Adrenal gland (tissue), 12 donors: ENCODE data around the gene APH1B. TPM values are rescaled to one million over a fixed set of nuclear protein-coding genes. Genes with fewer than 3 reads are reported as not detected.

Experiments
- DNase-seq, 7 donors: peaks; one replicate each; pipeline ENCODE4 v3.0.0-alpha.2; 2019 to 2020
- H3K27ac ChIP-seq, 5 donors: fragments of 200-600 bp; sonication (generic) in 4 of 5; 1 replicate in 3 of 5; 2 replicates in 2 of 5; pipeline versions ENCODE4 v1.5.1 to v1.8.0; 2016 to 2020; ENCODE audit warnings: mild to moderate bottlenecking in 1 of 5
- H3K27me3 ChIP-seq: fragments of 200-600 bp; 2 replicates; pipeline ENCODE4 v1.8.0; 2021
- H3K36me3 ChIP-seq, 2 donors: fragments of 200-600 bp; replicated peaks in 1 of 2; 1 replicate in 1 of 2; 2 replicates in 1 of 2; pipeline versions ENCODE4 v1.5.1 to v1.8.0; 2018 to 2022
- H3K4me1 ChIP-seq, 2 donors: fragments of 200-600 bp; replicated peaks in 1 of 2; 1 replicate in 1 of 2; 2 replicates in 1 of 2; pipeline versions ENCODE4 v1.5.1 to v1.8.0; 2018 to 2021
- H3K4me3 ChIP-seq, 4 donors: fragments of 200-600 bp; sonication (generic) in 3 of 4; one replicate each; pipeline ENCODE4 v1.5.1; 2016 to 2018
- H3K9me3 ChIP-seq, 3 donors: fragments of 200-600 bp; sonication (generic) in 1 of 3; replicated peaks in 1 of 3; 1 replicate in 2 of 3; 2 replicates in 1 of 3; pipeline versions ENCODE4 v1.5.1 to v1.8.0; 2016 to 2021
- POLR2A ChIP-seq, 2 donors: fragments of 450-650 bp; IDR thresholded peaks; one replicate each; pipeline ENCODE4 v1.6.1; 2017; ENCODE audit warnings: antibody characterized with exemption in 2 of 2, mild to moderate bottlenecking in 2 of 2, moderate library complexity in 1 of 2
- WGBS, 4 donors: extraction: QIAGEN DNeasy Blood & Tissue Kit in 2 of 4; methylation state at CpG; one replicate each; pipeline versions ENCODE4 v1.1.5 to v1.1.7; 2013 to 2017; 5-methylcytosine and 5-hydroxymethylcytosine counted together
- intact Hi-C, 2 donors: fragments of 100-400 bp; cut with DNase I; formaldehyde crosslinking; loops; one replicate each; pipeline versions ENCODE4 v1.14.1 to v1.15.0; 2022 to 2023
- polyA plus RNA-seq, 3 donors: library from polyadenylated mRNA; stranded (reverse); fragments of 200-250 nt in 2 of 3; fragments of 350-450 nt in 1 of 3; fragmentation: Illumina TruSeq in 1 of 3; extraction: RNeasy Lipid Tissue Mini Kit (QIAGEN cat#74804) in 1 of 3; gene quantifications; one replicate each; pipeline ENCODE4 v1.2.3, GENCODE V29; 2013 to 2014
- total RNA-seq, 9 donors: library from RNA; depleted of rRNA in 4 of 9; stranded (reverse); fragments of >200 nt in 4 of 9; fragments of 120-200 nt in 1 of 9; fragmentation: NEBNext Ultra II Directional in 1 of 9; extraction: Animal tissue kit (Norgen Biotek cat#: 25700) in 1 of 9; gene quantifications; one replicate each; pipeline versions ENCODE4 v1.1.0 to v1.2.4, GENCODE V29; 2013 to 2023
- TF ChIP-seq, protein P1 (sequence below), 6 experiments: fragments of 450-650 bp in 4 of 6; fragments of 200-600 bp in 2 of 6; sonication (generic) in 1 of 6; IDR thresholded peaks; 1 replicate in 5 of 6; 2 replicates in 1 of 6; pipeline versions ENCODE4 v1.5.1 to v1.8.0; 2016 to 2021; ENCODE audit warnings: antibody characterized with exemption in 6 of 6, mild to moderate bottlenecking in 2 of 6, moderate library complexity in 1 of 6
- donor health status: healthy with polysubstance abuse.
- donor health status: Bipolar disorder and iron deficiency.
- donor health status: DM: yes; HTN: yes; CAD: no.
- donor health status: DM: no; HTN: no; CAD: no.
- donor health status: DM: no; HTN: no; CAD: no.
- donor health status: DM: yes; HTN: yes; CAD: no.

The APH1B gene
- total and polyA plus RNA-seq, 12 donors: 8.3 to 50.3 (median 23.1) TPM

- H3K27ac ChIP-seq: no peak overlapping the region
- H3K4me3 ChIP-seq: no peak overlapping the region
- TF ChIP-seq, protein P1, sequence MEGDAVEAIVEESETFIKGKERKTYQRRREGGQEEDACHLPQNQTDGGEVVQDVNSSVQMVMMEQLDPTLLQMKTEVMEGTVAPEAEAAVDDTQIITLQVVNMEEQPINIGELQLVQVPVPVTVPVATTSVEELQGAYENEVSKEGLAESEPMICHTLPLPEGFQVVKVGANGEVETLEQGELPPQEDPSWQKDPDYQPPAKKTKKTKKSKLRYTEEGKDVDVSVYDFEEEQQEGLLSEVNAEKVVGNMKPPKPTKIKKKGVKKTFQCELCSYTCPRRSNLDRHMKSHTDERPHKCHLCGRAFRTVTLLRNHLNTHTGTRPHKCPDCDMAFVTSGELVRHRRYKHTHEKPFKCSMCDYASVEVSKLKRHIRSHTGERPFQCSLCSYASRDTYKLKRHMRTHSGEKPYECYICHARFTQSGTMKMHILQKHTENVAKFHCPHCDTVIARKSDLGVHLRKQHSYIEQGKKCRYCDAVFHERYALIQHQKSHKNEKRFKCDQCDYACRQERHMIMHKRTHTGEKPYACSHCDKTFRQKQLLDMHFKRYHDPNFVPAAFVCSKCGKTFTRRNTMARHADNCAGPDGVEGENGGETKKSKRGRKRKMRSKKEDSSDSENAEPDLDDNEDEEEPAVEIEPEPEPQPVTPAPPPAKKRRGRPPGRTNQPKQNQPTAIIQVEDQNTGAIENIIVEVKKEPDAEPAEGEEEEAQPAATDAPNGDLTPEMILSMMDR (IDR thresholded peaks at IDR 0.05): no peak
- no peak for TF ChIP-seq POLR2A (IDR thresholded peaks at IDR 0.05)
- peaks cover 0 to 5% of the 10 kb centered on the region in 2 donors for H3K4me1 ChIP-seq
- no peaks in the 10 kb centered on the region for H3K27me3 ChIP-seq
- WGBS, 4 donors: 65 to 70% (median 67%) methylated on average over 7 to 9 of the region's 9 CpGs
- DNase-seq: peak in 4 of 7 donors; percentile 21 to 39 (median 30)
- H3K9me3 ChIP-seq: no peaks in the 10 kb centered on the region
- intact Hi-C loops: no loop called here
- no peaks in the 10 kb centered on the region for H3K36me3 ChIP-seq
These were observed 46.6 kb downstream of the APH1B start for GRCh38 chr15:63323798-63324563.

- 48 to 67% (median 63%) methylated on average over 7 of the region's 7 CpGs for WGBS, 4 donors
- intact Hi-C loops: no loop called here
These were observed 47.4 kb downstream of the APH1B start for GRCh38 chr15:63324770-63325169.

DNA sequence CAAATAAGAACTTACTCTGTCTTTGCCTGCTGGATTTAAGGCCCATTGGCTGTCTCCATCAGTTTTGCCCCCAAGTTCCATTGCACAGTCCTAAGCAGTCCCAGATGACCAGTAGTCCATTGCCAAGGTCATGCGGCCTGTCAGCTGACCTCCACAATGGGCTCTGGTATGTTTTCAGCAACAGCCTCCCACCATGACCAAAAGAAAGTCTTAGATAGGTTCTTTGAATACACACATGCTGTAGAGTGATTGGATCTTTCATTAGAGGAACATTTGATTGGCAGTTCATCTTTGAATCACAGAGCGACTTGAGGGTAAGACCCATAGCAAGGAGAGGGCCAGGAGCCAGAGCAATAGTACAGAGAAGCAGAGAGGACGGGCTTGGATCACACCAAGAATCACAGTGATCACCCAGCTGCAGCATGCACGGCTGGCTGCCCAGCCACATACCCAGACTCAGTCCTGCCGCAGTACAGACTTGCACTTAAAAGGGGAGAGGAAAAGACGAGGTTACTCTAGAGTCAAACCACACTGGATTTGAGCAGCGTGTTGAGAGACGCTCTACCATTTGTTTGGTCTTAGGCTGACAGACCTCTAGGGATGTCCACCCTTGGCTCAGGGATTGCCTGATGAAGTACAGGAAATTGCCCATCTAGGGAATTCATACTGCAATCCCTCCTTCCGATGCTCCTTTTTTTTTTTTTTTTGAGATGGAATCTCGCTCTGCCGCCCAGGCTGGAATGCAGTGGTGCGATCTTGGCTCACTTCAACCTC, 50.4 kb downstream of the APH1B start:
- H3K4me1 ChIP-seq: peaks cover 0 to 10% of the 10 kb centered on the region in 2 donors
- no peaks in the 10 kb centered on the region for H3K27me3 ChIP-seq
- H3K9me3 ChIP-seq: no peaks in the 10 kb centered on the region
- 81 to 83% (median 82%) methylated on average over 12 of the region's 12 CpGs for WGBS, 4 donors
- TF ChIP-seq, protein P1 (IDR thresholded peaks at IDR 0.05): no peak
- no peak for TF ChIP-seq POLR2A (IDR thresholded peaks at IDR 0.05)
- H3K4me3 ChIP-seq: no peak overlapping the region
- H3K27ac ChIP-seq: no peak overlapping the region
- intact Hi-C loops: no loop called here
- no peaks in the 10 kb centered on the region for H3K36me3 ChIP-seq
- DNase-seq: no peak

More at GRCh38 chr15:63324770-63325169, 47.4 kb downstream of the APH1B start:
- H3K27ac ChIP-seq: no peak overlapping the region
- no peak overlapping the region for H3K4me3 ChIP-seq
- TF ChIP-seq, protein P1 (IDR thresholded peaks at IDR 0.05): no peak
- no peak for TF ChIP-seq POLR2A (IDR thresholded peaks at IDR 0.05)
- H3K4me1 ChIP-seq: peaks cover 0 to 5% of the 10 kb centered on the region in 2 donors
- no peaks in the 10 kb centered on the region for H3K36me3 ChIP-seq
- DNase-seq: no peak
- H3K9me3 ChIP-seq: no peaks in the 10 kb centered on the region
- H3K27me3 ChIP-seq: no peaks in the 10 kb centered on the region

GRCh38 chr15:63329567-63330350, 52.4 kb downstream of the APH1B start:
- 87 to 95% (median 93%) methylated on average over 4 to 5 of the region's 5 CpGs for WGBS, 4 donors
- Histone ChIP-seq H3K4me1 (peaks cover 0 to 8% of the 10 kb centered on the region in 2 donors), H3K27ac (no peak overlapping the region), H3K9me3 (no peaks in the 10 kb centered on the region), H3K27me3 (no peaks in the 10 kb centered on the region), H3K36me3 (no peaks in the 10 kb centered on the region), H3K4me3 (no peak overlapping the region)
- DNase-seq: no peak
- intact Hi-C loops: no loop called here
- TF ChIP-seq, protein P1 (IDR thresholded peaks at IDR 0.05): no peak
- no peak for TF ChIP-seq POLR2A (IDR thresholded peaks at IDR 0.05)
